A549 (cell line): Measurements from ENCODE around the gene ANKRD16. TPM values are rescaled to one million over a fixed set of nuclear protein-coding genes. Genes with fewer than 3 reads are reported as not detected.

Source experiments
- ATAC-seq, 2 experiments: fragments of 200-7000 bp in 1 of 2; fragments of >200 bp in 1 of 2; cut with Nextera tagmentation in 1 of 2; cut with Tn5 transposase in 1 of 2; 3 replicates each; pipeline versions ENCODE4 v1.8.0 to v1.9.1; 2018 to 2020; ENCODE audit warnings: mild to moderate bottlenecking in 1 of 2, moderate library complexity in 1 of 2
- CTCF ChIA-PET: fragments of 300-600 bp; sonication (Branson Sonifier 250); formaldehyde crosslinking; extraction: SDS; loops from one replicate; lab custom pipeline; 2021; ENCODE audit warnings: antibody characterized with exemption, inconsistent platforms; lab: Yijun Ruan, JAX
- POLR2A ChIA-PET: fragments of 350-600 bp; formaldehyde crosslinking; extraction: SDS; loops from one replicate; lab custom pipeline; 2021; ENCODE audit warnings: antibody characterized with exemption, inconsistent platforms; lab: Yijun Ruan, JAX
- DNase-seq, 2 experiments: peaks; one replicate each; pipeline versions ENCODE4 v3.0.0 to v3.0.0-alpha.2; 2011 to 2016; ENCODE audit warnings: low read depth in 1 of 2, low spot score in 1 of 2
- FAIRE-seq: peaks from 2 replicates; lab custom pipeline; 2011; peaks lifted over from hg19 to GRCh38; lab: Jason Lieb, UNC
- H3K27ac ChIP-seq, 2 experiments: fragments of >200 bp; sonication (Bioruptor Twin); formaldehyde crosslinking; 3 replicates each; pipeline ENCODE4 v1.5.1; 2016 to 2017
- H3K4me1 ChIP-seq: fragments of >200 bp; sonication (Bioruptor Twin); formaldehyde crosslinking; 3 replicates; pipeline ENCODE4 v1.6.1; 2016
- H3K4me2 ChIP-seq: fragments of >200 bp; sonication (Bioruptor Twin); formaldehyde crosslinking; 3 replicates; pipeline ENCODE4 v1.6.1; 2016
- H3K4me3 ChIP-seq: fragments of >200 bp; sonication (Bioruptor Twin); formaldehyde crosslinking; 3 replicates; pipeline ENCODE4 v1.5.1; 2016
- H3K9me3 ChIP-seq: fragments of >200 bp; sonication (Bioruptor Twin); formaldehyde crosslinking; 3 replicates; pipeline ENCODE4 v1.6.1; 2016
- CBX8 ChIP-seq: fragments of 200-600 bp; sonication (generic); IDR thresholded peaks from 2 replicates; pipeline ENCODE4 v1.6.1; 2016
- CEBPB ChIP-seq, 2 experiments: fragments of >200 bp in 1 of 2; sonication (Bioruptor Twin) in 1 of 2; formaldehyde crosslinking in 1 of 2; IDR thresholded peaks; 2 replicates each; pipeline ENCODE4 v1.6.1; 2012 to 2016
- CHD2 ChIP-seq: fragments of 150-350 bp; IDR thresholded peaks from 2 replicates; pipeline ENCODE4 v1.6.1; 2014; ENCODE audit warnings: low read length; ENCODE audit not compliant: partially characterized antibody
- CHD4 ChIP-seq: fragments of 200-600 bp; sonication (generic); IDR thresholded peaks from 2 replicates; pipeline ENCODE4 v1.6.1; 2016; ENCODE audit warnings: antibody characterized with exemption, mild to moderate bottlenecking, borderline replicate concordance
- EHMT2 ChIP-seq: fragments of 200-600 bp; sonication (generic); IDR thresholded peaks from 2 replicates; pipeline ENCODE4 v1.6.1; 2016; ENCODE audit warnings: antibody characterized with exemption, low read depth, mild to moderate bottlenecking, moderate library complexity
- EP300 ChIP-seq, 2 experiments: fragments of >200 bp; sonication (Bioruptor Twin); formaldehyde crosslinking; IDR thresholded peaks; 2 replicates in 1 of 2; 3 replicates in 1 of 2; pipeline ENCODE4 v1.6.1; 2016 to 2017
- FOSB ChIP-seq: fragments of 250-450 bp; sonication (Bioruptor Pico); IDR thresholded peaks from 2 replicates; pipeline ENCODE4 v1.5.0; 2020; ENCODE audit warnings: mild to moderate bottlenecking, moderate library complexity
- GATA3 ChIP-seq: IDR thresholded peaks from 2 replicates; pipeline ENCODE4 v1.6.1; 2012; ENCODE audit warnings: borderline replicate concordance
- HDAC2 ChIP-seq: fragments of 200-600 bp; sonication (generic); IDR thresholded peaks from 2 replicates; pipeline ENCODE4 v1.6.1; 2016
- HEYL ChIP-seq: fragments of 250-450 bp; sonication (Bioruptor Pico); IDR thresholded peaks from 2 replicates; pipeline ENCODE4 v1.8.0; 2021; ENCODE audit warnings: mild to moderate bottlenecking, moderate library complexity
- HOXA7 ChIP-seq: fragments of 250-450 bp; sonication (Bioruptor Pico); IDR thresholded peaks from 2 replicates; pipeline ENCODE4 v1.5.0; 2020; ENCODE audit warnings: mild to moderate bottlenecking, moderate library complexity
- HOXB5 ChIP-seq: fragments of 250-450 bp; sonication (Bioruptor Pico); IDR thresholded peaks from 2 replicates; pipeline ENCODE4 v1.5.0; 2020; ENCODE audit warnings: mild to moderate bottlenecking, moderate library complexity
- JUNB ChIP-seq: fragments of >200 bp; sonication (Bioruptor Twin); formaldehyde crosslinking; IDR thresholded peaks from 2 replicates; pipeline ENCODE4 v1.6.1; 2016
- MAZ ChIP-seq: fragments of 150-350 bp; IDR thresholded peaks from 2 replicates; pipeline ENCODE4 v1.6.1; 2014; ENCODE audit warnings: antibody characterized with exemption, low read depth, low read length, borderline replicate concordance
- PBX3 ChIP-seq: IDR thresholded peaks from 2 replicates; pipeline ENCODE4 v1.6.1; 2012
- PHF8 ChIP-seq: fragments of 200-600 bp; sonication (generic); IDR thresholded peaks from 2 replicates; pipeline ENCODE4 v1.6.1; 2016; ENCODE audit warnings: low read depth, mild to moderate bottlenecking, antibody characterized with exemption, moderate library complexity, borderline replicate concordance
- REST ChIP-seq: fragments of 200-600 bp; sonication (generic); IDR thresholded peaks from 2 replicates; pipeline ENCODE4 v1.6.1; 2016; ENCODE audit warnings: antibody characterized with exemption, mild to moderate bottlenecking, moderate library complexity
- RFX5 ChIP-seq: fragments of 450-650 bp; IDR thresholded peaks from 2 replicates; pipeline ENCODE4 v1.7.1; 2014; ENCODE audit warnings: antibody characterized with exemption, mild to moderate bottlenecking, moderate library complexity
- TFCP2L1 ChIP-seq: fragments of 250-450 bp; sonication (Bioruptor Pico); IDR thresholded peaks from 2 replicates; pipeline ENCODE4 v1.5.0; 2021; ENCODE audit warnings: mild to moderate bottlenecking
- TP53 ChIP-seq: fragments of 250-450 bp; sonication (Bioruptor Pico); IDR thresholded peaks from 2 replicates; pipeline ENCODE4 v1.5.0; 2021; ENCODE audit warnings: mild to moderate bottlenecking, moderate library complexity
- ZC3H11A ChIP-seq: fragments of 450-650 bp; IDR thresholded peaks from 2 replicates; pipeline ENCODE4 v1.6.1; 2014; ENCODE audit warnings: antibody characterized with exemption, mild to moderate bottlenecking
- ZNF302 ChIP-seq: fragments of 250-450 bp; sonication (Bioruptor Pico); IDR thresholded peaks from 2 replicates; pipeline ENCODE4 v1.9.0; 2021; ENCODE audit warnings: inconsistent platforms, mild to moderate bottlenecking, moderate library complexity
- ZSCAN20 ChIP-seq: fragments of 250-450 bp; sonication (Bioruptor Pico); IDR thresholded peaks from 2 replicates; pipeline ENCODE4 v1.8.0; 2022; ENCODE audit warnings: mild to moderate bottlenecking, moderate library complexity
- WGBS: methylation state at CpG from one replicate; pipeline ENCODE4 v1.1.6; 2017; ENCODE audit errors: missing lambda C conversion rate; 5-methylcytosine and 5-hydroxymethylcytosine counted together
- polyA plus RNA-seq, 4 experiments: library from polyadenylated mRNA; depleted of rRNA in 3 of 4; stranded (reverse); fragments of >200 nt; fragmentation: RNase III in 1 of 4; extraction: RNeasy Plus Mini Kit Qiagen cat#74134 plus additional on column Dnase treatment in 1 of 4; gene quantifications; 2 replicates in 3 of 4; 3 replicates in 1 of 4; pipeline ENCODE4 v1.2.3, GENCODE V29; 2011 to 2017
- TF ChIP-seq, protein P1 (sequence below): IDR thresholded peaks from 2 replicates; pipeline ENCODE4 v1.6.1; 2012
- TF ChIP-seq, protein P2 (sequence below): fragments of >200 bp; sonication (Bioruptor Twin); formaldehyde crosslinking; IDR thresholded peaks from 2 replicates; pipeline ENCODE4 v1.6.1; 2016

ANKRD16 gene
- polyA plus RNA-seq, 2 of the 4 experiments (the other 2 are of a cell fraction) = 7.3 to 8.9 TPM

- CTCF ChIA-PET = interaction anchor here (0.6 to 2.9 kb wide), 5 partner anchors 8 to 1971 kb away, joined by 3 to 20 read pairs (median 3); no protein-coding TSS in a partner anchor
- Histone ChIP-seq H3K27ac (no peak overlapping the region), H3K4me3 (no peak overlapping the region), H3K4me2 (no peak overlapping the region), H3K9me3 (no peaks in the 10 kb centered on the region), H3K4me1 (peaks cover 19% of the 10 kb centered on the region)
- FAIRE-seq = no peak
- no peak for ATAC-seq
- POLR2A ChIA-PET = no interaction called here
- no peak for DNase-seq
- 93% methylated on average over 7 of the region's 7 CpGs for WGBS
- TF ChIP-seq MAZ = no peak
- TF ChIP-seq PBX3 = no peak
- TF ChIP-seq JUNB = no peak
- TF ChIP-seq CHD2 = no peak
- TF ChIP-seq REST = no peak
- TF ChIP-seq ZC3H11A = no peak
- no peak for TF ChIP-seq ZNF302 (CRISPR knock-in tag)
- TF ChIP-seq ZSCAN20 (CRISPR knock-in tag) = no peak
- TF ChIP-seq HOXA7 (CRISPR knock-in tag) = no peak
- no peak for TF ChIP-seq CHD4
- TF ChIP-seq FOSB (CRISPR knock-in tag) = no peak
- TF ChIP-seq HEYL (CRISPR knock-in tag) = no peak
- TF ChIP-seq, protein P1, sequence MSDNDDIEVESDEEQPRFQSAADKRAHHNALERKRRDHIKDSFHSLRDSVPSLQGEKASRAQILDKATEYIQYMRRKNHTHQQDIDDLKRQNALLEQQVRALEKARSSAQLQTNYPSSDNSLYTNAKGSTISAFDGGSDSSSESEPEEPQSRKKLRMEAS = no peak
- TF ChIP-seq HOXB5 (CRISPR knock-in tag) = no peak
- no peak for TF ChIP-seq GATA3
Observed at GRCh38 chr10:5860066-5860465, 29.6 kb downstream of the ANKRD16 start.

DNA sequence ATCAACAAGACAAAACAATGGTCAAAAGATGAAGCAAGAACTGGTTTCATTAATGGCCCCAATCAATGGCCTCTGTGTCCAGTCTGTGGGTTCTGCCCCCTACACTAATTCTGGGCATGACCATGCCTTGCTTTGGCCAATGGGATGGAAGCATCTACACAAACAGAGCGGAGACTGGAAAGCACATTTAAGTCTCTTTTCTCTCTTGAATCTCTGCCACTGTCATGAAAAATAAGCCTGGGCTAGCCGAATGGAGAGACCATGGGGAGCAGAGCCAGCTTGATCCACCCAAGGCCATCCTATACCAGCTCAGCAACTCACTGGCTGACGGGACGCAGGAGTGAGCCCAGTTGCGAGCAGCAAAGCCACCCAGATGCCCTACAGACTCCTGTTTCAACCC is 30.9 kb downstream of the ANKRD16 start:
- H3K27ac ChIP-seq = no peak overlapping the region
- H3K4me3 ChIP-seq = no peak overlapping the region
- TF ChIP-seq FOSB (CRISPR knock-in tag) (no peak), CEBPB (IDR thresholded peaks at IDR 0.05) (no peak), RFX5 (no peak), CBX8 (no peak), EHMT2 (no peak), CHD4 (no peak), JUNB (no peak), ZSCAN20 (CRISPR knock-in tag) (no peak), TFCP2L1 (no peak), REST (no peak), PHF8 (no peak), HDAC2 (no peak), EP300 (IDR thresholded peaks at IDR 0.05) (no peak), TP53 (CRISPR knock-in tag) (no peak)
- TF ChIP-seq, protein P2, sequence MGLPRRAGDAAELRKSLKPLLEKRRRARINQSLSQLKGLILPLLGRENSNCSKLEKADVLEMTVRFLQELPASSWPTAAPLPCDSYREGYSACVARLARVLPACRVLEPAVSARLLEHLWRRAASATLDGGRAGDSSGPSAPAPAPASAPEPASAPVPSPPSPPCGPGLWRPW = no peak
- CTCF ChIA-PET = interaction anchor here (0.7 to 2.9 kb wide), 8 partner anchors 8 to 229 kb away, joined by 3 to 20 read pairs (median 3); no protein-coding TSS in a partner anchor
- WGBS = 91% methylated on average over 5 of the region's 5 CpGs
- H3K4me2 ChIP-seq = no peak overlapping the region
- FAIRE-seq = no peak
- ATAC-seq = no peak
- POLR2A ChIA-PET = interaction anchor here (0.5 to 1.9 kb wide), 2 partner anchors 15 to 46 kb away, joined by 4 to 6 read pairs; partner anchors contain the start of gene GDI2
- H3K4me1 ChIP-seq = peaks cover 19% of the 10 kb centered on the region
- no peaks in the 10 kb centered on the region for H3K9me3 ChIP-seq
- DNase-seq = no peak
